Keratinocyte (primary cell): Measurements from ENCODE around the gene CNTNAP2.

Source experiments
- CTCF ChIP-seq, 3 experiments: IDR thresholded peaks in 1 of 3; conservative IDR thresholded peaks in 1 of 3; optimal IDR thresholded peaks in 1 of 3; 2 replicates in 2 of 3; 3 replicates in 1 of 3; pipeline versions ENCODE3 to v1.5.1; 2011; ENCODE audit warnings: low read length in 3 of 3, mild to moderate bottlenecking in 3 of 3, moderate library complexity in 2 of 3, control low read depth in 1 of 3, inconsistent platforms in 1 of 3; ENCODE audit not compliant: insufficient read depth in 2 of 3; ENCODE audit errors: extremely low read depth in 1 of 3
- EZH2 ChIP-seq: IDR thresholded peaks from one replicate; pipeline ENCODE4 v1.6.1; 2012; ENCODE audit warnings: inconsistent platforms, mild to moderate bottlenecking, low read length, moderate library complexity

- TF ChIP-seq CTCF (optimal IDR thresholded peaks at IDR 0.05 in 1 of 3, IDR thresholded peaks at IDR 0.05 in 1 of 3, conservative IDR thresholded peaks at IDR 0.05 in 1 of 3; ENCODE audit: extremely low read depth in 1 of 3, insufficient read depth in 2 of 3, low read length in 3 of 3): no peak
- TF ChIP-seq EZH2: no peak
Observed at GRCh38 chr7:148020679-148021078, 1904.1 kb downstream of the CNTNAP2 start.
